HG03159 (cell line): ENCODE results near the gene TXLNB.
A peak's percentile ranks its signal among the peaks of the same experiment; 100 is the strongest.
"Not testable (repeated sequence)": the region's sequence is repeated elsewhere in the genome, so short reads cannot be mapped to it uniquely, and the experiment has no call there.

ENCODE experiments used
- ATAC-seq: cut with Tn5 transposase; IDR thresholded peaks from one replicate; pipeline ENCODE4 v1.9.1; 2021; ENCODE audit warnings: mild to moderate bottlenecking, moderate library complexity; ENCODE audit not compliant: unreplicated experiment

Gene TXLNB

DNA sequence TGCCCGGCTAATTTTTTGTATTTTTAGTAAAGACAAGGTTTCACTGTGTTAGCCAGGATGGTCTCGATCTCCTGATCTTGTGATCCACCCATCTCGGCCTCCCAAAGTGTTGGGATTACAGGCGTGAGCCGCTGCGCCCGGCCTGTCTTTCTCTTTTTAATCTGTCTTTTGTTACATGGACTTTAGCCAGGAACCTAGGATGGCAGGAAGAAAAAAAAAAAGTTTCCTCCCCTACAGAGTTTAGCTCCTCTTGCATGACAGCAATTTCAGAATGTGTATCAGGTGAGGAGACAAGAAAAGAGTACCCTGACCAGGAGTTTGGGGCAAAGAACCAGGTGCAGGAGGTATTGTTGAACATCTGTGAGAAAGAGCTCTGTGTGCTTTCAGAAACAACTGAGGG is 21.4 kb upstream of the TXLNB start:
- no peak for ATAC-seq

DNA sequence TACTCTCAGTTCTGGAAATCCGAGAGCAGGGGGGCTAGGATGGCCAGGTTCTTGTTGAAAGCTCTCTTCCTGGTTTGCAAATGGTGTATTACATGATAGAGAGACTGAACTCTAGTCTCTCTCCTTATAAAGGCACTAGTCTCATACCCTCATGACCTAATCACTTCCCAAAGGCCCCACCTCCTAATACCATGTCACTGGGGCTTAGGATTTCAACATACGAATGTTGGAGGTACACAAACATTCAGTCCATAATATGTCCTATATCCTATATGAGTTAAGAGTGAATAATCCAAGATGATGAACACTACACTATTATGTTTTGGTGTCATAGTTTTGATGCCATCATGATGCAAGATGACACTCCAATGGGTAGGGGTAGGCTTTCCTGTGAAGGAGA is 20.0 kb upstream of the TXLNB start:
- no peak for ATAC-seq

DNA sequence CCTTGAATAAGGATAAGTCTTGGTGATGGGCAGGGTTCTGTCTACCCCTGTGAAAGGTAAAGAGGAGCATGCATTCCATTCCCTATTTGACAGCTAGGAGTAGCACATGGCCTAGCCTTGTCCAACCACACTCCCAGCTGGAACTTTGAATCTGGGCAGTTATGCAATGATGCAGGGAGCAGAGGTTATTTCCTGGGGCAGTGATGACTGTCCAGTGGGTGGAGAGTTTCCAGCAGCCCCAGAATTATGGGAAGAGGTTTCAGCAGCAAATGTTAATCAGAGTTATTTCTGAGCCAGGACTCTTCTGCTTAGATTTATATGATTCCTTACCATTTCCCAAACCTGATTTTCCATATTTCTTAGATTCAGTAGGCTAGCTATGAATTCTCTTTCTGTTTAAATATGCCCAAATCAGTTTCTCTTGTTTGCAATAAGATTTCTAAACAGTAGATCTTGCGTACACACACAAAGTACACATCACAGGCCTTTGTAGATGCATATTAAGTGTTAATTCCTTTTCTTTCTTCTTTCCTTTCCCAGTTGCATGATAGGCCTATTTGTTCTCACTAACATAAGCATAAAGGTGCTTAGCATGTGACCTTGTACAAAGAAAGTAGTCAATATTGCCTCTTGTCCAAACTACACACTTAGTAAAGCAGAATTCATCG is 17.3 kb upstream of the TXLNB start:
- ATAC-seq: peak; percentile 5

DNA sequence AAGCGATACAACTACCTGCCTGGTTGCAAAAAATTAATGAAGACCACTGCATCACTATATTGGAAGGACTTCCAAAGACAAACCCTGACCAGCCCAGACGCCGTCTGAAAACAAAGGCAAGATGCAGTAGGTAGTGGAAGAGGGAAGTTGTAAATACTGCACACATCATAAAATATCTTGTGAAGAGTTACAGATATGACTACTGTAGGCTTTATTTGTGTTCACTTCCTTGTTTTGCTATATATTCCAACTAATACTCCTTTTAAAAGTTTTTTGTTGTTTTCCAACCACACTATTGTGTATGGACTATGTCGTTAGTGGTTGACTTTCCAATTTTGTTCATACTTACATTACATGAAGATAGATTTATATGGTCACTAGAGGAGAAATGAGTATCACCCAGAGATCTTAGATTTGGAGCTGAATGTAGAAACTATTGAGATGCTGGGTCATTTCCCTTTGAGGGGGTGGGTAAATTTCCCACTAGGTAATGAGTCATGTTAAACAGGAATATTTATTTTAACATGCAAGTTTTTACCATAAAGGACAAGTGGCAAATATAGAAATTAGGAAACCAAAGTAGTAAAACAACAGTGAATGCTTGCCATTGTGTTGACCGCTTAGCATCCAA is 16.6 kb upstream of the TXLNB start:
- peak; percentile 81 for ATAC-seq

DNA sequence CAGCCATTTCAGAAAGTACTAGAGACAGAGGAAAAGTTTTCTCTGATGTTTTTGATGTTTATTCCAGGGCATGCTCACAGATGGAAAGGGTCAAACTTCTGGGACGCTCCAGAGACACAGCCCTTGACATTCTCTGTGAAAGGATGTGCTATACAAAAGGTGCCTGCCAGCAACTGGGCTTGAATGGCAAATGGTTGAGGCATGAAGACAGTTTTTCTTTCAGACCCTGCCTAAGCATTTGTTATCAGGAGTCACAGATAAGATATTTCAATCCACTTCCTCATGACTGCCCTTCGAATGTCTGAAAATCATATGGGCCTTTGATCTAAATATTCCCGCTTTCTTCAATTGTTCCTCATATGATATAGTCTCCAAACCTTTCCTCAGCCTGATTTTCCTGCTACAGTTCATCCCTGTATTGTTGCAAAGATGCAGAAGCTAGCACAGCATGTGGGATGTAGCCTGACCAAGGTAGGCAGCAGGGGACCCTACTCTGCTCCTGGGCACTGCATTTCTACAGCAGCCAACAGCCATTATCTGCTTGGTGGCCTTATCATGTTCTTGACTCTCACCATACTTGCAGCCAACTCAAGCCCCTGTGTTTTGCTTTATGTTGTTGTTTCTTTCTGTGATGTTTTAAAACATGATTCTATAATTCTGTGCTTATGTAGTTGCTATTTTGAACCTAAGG is 14.6 kb upstream of the TXLNB start:
- ATAC-seq: no peak

DNA sequence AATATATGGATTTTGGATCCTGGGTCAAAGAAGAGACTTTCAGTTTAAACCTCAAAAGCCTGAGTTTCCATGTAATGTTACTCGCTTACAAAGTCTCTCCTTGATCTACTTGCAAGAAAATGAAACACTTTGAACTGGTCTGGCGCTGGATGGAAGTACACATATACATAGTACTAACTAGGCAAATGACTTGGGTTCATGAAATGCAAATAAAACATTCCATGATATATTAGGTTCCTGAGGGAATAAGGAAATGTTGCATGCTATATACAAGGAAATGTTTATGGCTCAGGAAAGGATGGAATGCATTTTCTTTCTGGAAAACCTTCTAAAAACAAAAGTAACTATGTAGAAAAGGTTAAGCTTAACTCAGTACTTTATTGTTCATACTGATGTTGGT is 11.4 kb upstream of the TXLNB start:
- ATAC-seq: no peak

DNA sequence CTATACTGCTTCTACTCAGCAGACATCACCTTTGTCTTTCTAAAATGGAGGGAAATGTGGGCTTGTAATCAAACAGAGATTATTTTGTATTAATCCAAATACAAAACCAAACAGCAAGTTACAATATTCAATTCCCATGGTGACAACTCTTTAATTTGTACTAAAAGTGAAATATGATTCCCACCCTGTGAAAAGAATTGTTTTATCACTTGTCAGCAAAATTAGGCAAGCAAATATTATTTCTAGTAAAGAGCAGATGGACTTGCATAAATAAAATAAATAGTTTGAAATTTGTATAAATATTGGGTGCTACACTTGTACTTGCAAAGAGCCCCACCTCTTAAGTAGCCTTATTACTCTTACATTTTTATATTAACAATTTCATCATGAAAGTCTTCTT is 6.1 kb upstream of the TXLNB start:
- ATAC-seq: no peak

DNA sequence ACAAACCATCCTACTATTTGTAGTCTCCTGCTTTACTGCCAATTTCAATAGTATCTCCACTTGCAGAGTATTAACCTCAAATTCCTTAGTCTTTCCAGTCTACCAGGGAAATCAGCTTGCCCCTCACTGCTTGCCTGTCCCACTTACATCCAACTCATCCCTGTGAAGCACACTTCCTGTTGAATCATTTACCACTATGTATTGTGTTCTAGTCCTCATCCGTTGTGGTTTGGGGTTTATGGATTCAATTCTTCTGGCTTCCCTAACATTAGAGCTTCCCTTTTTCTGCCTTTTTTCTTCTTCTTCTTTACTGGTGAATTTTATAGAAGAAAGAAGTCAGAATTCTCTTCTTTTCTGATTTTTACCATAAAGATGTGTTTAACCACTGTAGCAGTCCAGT is 5.1 kb upstream of the TXLNB start:
- ATAC-seq: no peak

DNA sequence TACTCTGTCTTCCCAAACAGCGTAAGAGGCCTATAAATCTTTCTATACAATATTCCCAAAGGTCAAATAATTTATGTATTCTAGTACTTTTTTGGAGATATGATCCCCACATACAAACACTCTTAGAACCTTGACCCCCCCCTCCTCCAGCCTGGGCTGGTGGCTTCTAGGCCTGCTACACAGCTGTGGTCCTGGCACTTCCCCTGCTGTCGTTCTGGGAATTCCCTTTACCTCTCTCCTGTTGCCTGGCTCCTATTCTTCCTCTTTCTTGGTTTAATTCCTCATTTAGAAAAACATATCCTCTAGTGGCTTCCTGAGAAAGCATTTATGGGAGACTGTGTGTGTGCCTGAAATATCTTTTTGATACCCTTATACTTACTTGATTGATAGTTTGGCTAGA is 4.1 kb upstream of the TXLNB start:
- ATAC-seq: no peak

DNA sequence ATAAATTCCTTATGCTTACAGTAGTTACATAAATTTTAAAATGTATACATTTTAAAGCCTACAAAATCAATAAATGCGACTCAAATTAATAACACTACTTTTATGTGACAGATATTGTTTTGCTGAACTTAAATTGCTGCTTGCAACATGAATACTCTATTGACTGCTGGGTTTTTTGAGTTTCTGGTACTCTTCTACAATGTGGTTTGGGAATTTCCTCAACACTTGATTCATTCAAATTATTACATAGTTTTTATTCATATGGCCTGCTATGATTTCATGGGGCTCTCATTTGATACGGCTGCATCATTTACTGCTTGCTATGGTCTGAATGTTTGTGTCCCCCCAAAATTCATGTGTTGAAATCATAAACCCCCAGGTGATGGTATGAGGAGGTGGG is 2.3 kb upstream of the TXLNB start:
- ATAC-seq: no peak

DNA sequence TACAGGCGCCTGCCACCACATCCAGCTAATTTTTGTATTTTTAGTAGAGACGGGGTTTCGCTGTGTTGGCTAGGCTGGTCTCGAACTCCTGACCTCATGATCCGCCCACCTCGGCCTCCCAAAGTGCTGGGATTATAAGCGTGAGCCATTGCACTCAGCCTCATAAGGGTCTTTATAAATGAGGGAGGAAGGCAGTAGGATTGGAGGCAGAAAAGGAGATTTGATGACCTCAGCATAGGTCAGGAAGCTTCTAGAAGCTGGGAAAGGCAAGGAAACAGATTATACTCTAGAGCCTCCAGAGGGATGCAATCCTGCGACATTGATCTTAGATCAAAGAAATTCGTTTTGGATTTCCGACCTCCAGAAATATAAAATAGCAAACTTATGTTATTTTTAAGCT is 1.4 kb upstream of the TXLNB start:
- ATAC-seq: not testable (repeated sequence)

DNA sequence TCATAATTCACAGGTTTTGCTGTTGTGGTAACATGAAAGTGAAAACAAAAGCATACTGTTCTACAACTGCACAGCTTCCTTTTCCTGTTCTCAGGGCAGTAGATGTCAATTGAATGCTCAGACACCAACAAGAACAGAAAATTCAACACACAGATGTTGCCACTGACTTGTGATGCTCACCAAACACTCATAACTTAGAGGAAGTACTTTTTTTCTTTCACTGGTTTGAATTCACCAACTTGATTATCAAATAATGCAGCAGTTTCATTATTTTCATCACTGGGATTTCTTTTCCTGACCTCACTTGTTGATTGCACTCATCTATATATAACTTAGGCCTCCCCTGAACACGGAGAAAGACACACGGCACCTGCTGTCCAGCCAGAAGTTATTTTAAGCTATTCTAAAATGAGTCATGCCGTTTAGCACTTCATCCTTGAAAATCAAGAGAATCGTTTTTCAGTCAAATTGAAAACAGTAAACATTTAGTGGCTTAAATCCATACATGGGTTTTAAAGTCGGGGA is 949 bp downstream of the TXLNB start:
- peak; percentile 81 for ATAC-seq

DNA sequence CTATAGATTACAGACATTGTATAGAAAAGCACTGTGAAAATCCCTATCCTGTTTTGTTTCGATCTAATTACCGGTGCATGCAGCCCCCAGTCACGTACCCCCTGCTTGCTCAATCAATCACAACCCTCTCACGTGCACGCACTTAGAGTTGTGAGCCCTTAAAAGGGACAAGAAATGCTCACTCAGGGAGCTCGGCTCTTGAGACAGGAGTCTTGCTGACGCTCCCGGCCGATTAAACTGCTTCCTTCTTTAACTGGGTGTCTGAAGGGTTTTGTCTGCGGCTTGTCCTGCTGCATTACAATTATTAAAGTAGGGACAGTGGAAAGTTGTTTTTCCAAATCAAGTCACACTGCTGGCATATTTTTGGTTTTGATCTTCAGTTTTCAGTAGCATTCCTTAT is 2.6 kb downstream of the TXLNB start:
- ATAC-seq: no peak

DNA sequence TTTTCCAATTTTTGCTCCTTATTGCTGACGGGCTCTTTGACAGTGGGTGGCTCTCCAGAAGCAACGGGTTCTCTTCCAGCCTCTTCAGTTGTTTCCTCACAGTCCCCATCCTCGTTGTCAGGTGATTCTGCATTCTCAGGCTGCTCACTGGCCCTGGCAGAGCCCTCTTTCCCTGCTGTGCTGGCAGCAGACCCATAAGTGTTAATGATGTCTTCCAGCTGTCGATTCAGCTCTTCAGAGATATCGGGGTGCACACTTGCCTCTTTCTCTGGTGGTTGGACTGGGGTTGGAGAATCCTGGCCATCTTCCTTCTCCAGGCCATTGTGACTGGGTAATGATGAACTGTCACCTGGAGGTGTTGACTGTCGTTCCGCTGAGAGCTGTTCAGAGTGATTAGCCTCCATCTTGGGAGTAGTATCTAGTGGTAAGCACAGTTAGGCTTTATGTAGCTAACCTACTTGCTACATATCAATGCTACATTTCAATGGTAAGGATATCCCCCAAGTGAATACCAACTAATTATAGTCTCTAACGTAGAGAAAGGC is 3.2 kb downstream of the TXLNB start:
- ATAC-seq: no peak

DNA sequence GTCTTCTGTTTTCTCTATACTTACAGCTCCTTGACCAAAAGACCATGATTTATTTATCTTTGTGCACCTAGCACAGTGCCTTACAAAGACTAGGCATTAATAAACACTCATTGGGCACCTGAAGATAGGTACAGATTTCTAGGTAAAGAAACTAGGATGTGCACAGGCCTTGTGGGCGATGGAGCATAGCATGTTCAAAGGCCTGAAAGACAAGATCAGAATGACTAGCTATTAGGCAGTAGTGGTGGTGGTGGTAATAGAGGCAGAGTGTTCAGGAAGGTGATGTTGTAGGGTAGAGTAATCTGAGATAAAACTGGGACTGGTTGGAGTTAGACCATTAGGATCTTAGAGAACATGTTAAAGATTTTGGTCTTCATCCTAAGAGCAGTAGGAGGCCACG is 3.9 kb downstream of the TXLNB start:
- no peak for ATAC-seq

DNA sequence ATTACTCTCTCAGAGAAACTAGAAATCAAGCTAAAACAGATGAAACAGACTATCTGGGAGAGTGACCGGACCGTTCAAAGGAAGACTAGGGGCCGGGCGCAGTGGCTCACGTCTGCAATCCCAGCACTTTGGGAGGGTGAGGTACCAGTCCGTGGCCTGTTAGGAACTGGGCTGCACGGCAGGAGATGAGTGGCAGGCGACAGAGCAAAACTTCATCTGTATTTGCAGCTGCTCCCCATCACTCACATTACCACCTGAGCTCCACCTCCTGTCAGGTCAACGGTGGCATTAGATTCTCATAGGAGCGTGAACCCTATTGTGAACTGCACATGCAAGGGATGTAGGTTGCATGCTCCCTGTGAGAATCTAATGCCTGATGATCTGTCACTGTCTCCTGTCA is 5.4 kb downstream of the TXLNB start:
- ATAC-seq: not testable (repeated sequence)

DNA sequence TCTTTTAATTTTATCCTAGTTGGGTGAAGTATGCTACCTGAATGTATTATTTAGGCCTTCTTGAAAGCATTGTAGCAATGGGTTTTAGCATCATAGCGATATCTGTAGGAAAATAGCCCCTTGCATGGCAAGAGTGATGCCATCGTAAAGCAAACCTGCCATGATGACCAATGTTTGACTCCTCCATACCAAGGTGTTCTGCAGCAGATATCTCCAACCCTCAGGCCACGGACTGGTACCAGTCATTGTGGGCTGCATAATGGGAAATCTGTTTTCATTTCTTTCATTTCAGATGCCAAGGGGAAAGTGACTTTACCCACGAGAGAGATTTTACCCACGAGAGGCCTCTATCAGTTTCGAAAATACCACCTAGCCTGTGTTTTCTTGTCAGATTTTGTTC is 6.2 kb downstream of the TXLNB start:
- ATAC-seq: no peak

DNA sequence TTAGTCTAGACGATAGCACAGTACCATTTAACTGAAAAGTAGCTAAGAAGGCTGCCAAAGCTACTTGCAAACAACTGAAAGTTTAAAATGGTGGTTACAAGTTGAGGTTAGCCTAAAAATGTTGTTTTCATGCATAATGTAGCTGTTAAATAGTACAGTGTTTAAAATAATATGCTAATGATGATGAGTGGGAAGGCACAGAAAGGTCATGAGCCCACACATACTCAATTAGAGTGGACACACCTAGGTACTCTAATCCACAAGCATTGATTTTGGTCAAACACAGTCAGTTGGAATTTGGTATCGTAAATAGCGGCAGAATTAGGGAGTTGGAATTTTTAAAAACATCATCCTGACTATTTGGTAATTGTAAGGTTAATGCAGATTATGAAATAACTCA is 7.0 kb downstream of the TXLNB start:
- ATAC-seq: no peak

DNA sequence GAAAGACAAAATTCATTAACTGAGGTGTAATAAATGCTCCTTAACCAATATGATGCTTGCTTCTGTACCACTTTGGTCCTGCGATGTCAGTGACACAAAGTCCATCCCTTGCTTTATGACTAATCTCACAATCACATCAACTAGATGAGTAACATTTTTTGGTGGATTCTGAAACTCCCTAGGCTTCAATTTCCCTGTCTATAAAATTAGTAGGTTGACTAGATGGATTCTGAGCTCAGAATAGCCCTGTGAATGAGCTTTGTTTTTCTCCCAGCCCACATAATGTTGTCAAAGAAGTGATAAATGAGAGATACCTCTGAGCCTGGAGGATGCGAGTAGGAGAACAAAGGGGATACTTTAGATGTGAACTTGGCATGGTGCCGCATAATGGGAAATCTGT is 9.1 kb downstream of the TXLNB start:
- ATAC-seq: no peak

DNA sequence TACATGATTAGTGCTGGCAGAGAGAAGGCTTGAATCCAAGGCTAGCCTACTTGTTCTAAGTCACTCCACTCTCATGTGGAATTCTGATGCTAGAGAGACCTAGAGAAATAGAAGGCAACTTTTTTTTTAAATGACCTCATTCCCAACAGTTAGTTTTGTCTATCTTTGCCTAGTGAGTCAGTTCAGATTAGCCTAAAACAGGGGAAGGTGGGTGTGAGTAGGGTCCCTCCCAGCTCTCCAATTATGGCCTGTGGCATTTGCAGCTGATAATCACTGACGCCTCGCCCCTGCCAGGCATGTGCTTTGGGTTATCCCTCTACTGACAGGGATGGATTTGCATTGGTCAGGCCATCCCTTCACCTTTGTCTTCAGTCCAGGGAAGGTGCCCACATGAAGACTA is 13.6 kb downstream of the TXLNB start:
- ATAC-seq: no peak

DNA sequence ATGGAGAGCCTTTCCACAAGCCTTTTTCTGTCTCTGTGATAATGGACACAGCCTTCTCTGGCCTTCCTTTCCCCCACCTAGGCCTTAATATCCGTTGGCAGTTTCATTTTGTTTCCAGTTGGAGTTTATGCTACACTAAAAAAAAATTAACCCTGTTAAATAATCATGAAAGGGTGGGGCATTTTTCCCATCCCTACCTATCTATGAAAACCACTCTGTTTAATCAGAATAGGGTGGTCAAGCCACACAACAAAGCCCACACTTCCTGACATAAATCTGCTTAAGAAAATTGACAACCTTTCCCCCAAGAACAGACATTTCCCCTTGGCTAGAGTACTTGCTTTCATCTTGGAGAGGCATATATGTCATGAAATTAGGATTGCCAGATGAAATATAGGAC is 14.2 kb downstream of the TXLNB start:
- ATAC-seq: no peak

DNA sequence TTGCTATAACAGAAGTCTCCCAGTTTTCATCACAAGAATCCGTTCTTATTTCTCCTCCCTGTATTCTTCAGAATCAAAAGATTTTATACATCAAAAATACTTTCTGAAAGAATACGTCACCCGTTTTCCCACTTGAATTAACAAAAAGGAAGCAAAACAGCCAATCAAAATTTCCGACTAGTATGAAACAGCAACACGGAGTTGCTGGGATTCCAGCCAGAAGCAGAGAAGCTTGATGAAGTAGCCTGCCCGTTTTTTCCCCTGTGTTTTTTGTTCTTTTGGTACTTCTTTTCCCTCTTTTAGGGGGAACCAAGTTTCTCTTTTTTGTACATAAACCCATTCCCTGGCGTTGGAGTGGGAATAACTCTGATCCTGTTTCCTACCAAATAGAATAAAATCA is 14.6 kb downstream of the TXLNB start:
- ATAC-seq: no peak
